ENCODE results near the gene CAP2.

CAP2 gene

GRCh38 chr6:17392978-17393891 is at the start of gene CAP2:
Gene CAP2, plus strand, starts transcription at chr6:17393595. Its CDS starts 27,961 bp downstream, at chr6:17421556.
- TF ChIP-seq GATA3 (IDR thresholded peaks at IDR 0.05; ENCODE audit: low read depth, low read length) (no peak), GATA2 (IDR thresholded peaks at IDR 0.05; ENCODE audit: low read depth, low read length) (no peak)

GRCh38 chr6:17347012-17347411 is 46.4 kb upstream of the CAP2 start:
- TF ChIP-seq GATA3 (IDR thresholded peaks at IDR 0.05; ENCODE audit: low read depth, low read length) (no peak), GATA2 (IDR thresholded peaks at IDR 0.05; ENCODE audit: low read depth, low read length) (no peak)

- TF ChIP-seq GATA2 (IDR thresholded peaks at IDR 0.05; ENCODE audit: low read depth, low read length) (no peak), GATA3 (IDR thresholded peaks at IDR 0.05; ENCODE audit: low read depth, low read length) (no peak)
Measured at GRCh38 chr6:17349427-17349826, 44.0 kb upstream of the CAP2 start.

GRCh38 chr6:17352302-17352701 is 41.1 kb upstream of the CAP2 start:
- TF ChIP-seq GATA2 (IDR thresholded peaks at IDR 0.05; ENCODE audit: low read depth, low read length) (no peak), GATA3 (IDR thresholded peaks at IDR 0.05; ENCODE audit: low read depth, low read length) (no peak)

GRCh38 chr6:17353440-17354175 is 39.8 kb upstream of the CAP2 start:
- TF ChIP-seq GATA2 (IDR thresholded peaks at IDR 0.05; ENCODE audit: low read depth, low read length) (no peak), GATA3 (IDR thresholded peaks at IDR 0.05; ENCODE audit: low read depth, low read length) (no peak)

- TF ChIP-seq GATA2 (IDR thresholded peaks at IDR 0.05; ENCODE audit: low read depth, low read length) (no peak), GATA3 (IDR thresholded peaks at IDR 0.05; ENCODE audit: low read depth, low read length) (no peak)
Measured at GRCh38 chr6:17354700-17355403, 38.5 kb upstream of the CAP2 start.

- TF ChIP-seq GATA3 (IDR thresholded peaks at IDR 0.05; ENCODE audit: low read depth, low read length) (no peak), GATA2 (IDR thresholded peaks at IDR 0.05; ENCODE audit: low read depth, low read length) (no peak)
Measured at GRCh38 chr6:17355404-17355774, 38.0 kb upstream of the CAP2 start.

GRCh38 chr6:17358515-17358914 is 34.9 kb upstream of the CAP2 start:
- TF ChIP-seq GATA2 (IDR thresholded peaks at IDR 0.05; ENCODE audit: low read depth, low read length) (no peak), GATA3 (IDR thresholded peaks at IDR 0.05; ENCODE audit: low read depth, low read length) (no peak)

GRCh38 chr6:17360564-17360963 is 32.8 kb upstream of the CAP2 start:
- TF ChIP-seq GATA3 (IDR thresholded peaks at IDR 0.05; ENCODE audit: low read depth, low read length): no peak
- TF ChIP-seq GATA2 (IDR thresholded peaks at IDR 0.05; ENCODE audit: low read depth, low read length): no peak

- TF ChIP-seq GATA2 (IDR thresholded peaks at IDR 0.05; ENCODE audit: low read depth, low read length) (no peak), GATA3 (IDR thresholded peaks at IDR 0.05; ENCODE audit: low read depth, low read length) (no peak)
Measured at GRCh38 chr6:17361013-17361412, 32.4 kb upstream of the CAP2 start.

- TF ChIP-seq GATA3 (IDR thresholded peaks at IDR 0.05; ENCODE audit: low read depth, low read length) (no peak), GATA2 (IDR thresholded peaks at IDR 0.05; ENCODE audit: low read depth, low read length) (no peak)
Measured at GRCh38 chr6:17365961-17366360, 27.4 kb upstream of the CAP2 start.

- TF ChIP-seq GATA2 (IDR thresholded peaks at IDR 0.05; ENCODE audit: low read depth, low read length) (no peak), GATA3 (IDR thresholded peaks at IDR 0.05; ENCODE audit: low read depth, low read length) (no peak)
Measured at GRCh38 chr6:17367868-17368267, 25.5 kb upstream of the CAP2 start.

- no peak for TF ChIP-seq GATA2 (IDR thresholded peaks at IDR 0.05; ENCODE audit: low read depth, low read length)
- no peak for TF ChIP-seq GATA3 (IDR thresholded peaks at IDR 0.05; ENCODE audit: low read depth, low read length)
Measured at GRCh38 chr6:17381424-17382147, 11.8 kb upstream of the CAP2 start.
